K562 (cell line): ENCODE results near the gene HMCN1. TPM values are rescaled to one million over a fixed set of nuclear protein-coding genes. Genes with fewer than 3 reads are reported as not detected.

Source experiments
- ATAC-seq: fragments of 200-7000 bp; cut with Tn5 transposase; 3 replicates; pipeline ENCODE4 v1.9.1; 2020; ENCODE audit warnings: moderate library complexity
- BruUV-seq: library from RNA; stranded (reverse); fragments of 400-500 nt; replicated peaks from 2 replicates; lab custom pipeline; 2021; lab: Mats Ljungman, UMichigan
- CTCF ChIA-PET: fragments of 300-600 bp; formaldehyde crosslinking; extraction: SDS; loops from one replicate; lab custom pipeline; 2021; ENCODE audit warnings: low intra/inter-chr PET ratio; lab: Yijun Ruan, JAX
- POLR2A ChIA-PET: fragments of 300-600, 350-650 bp; sonication (Branson Sonifier 250); formaldehyde crosslinking; extraction: SDS; loops from one replicate; lab custom pipeline; 2021; ENCODE audit warnings: antibody characterized with exemption, inconsistent platforms; lab: Yijun Ruan, JAX
- DNase-seq, 4 experiments: peaks; one replicate each; pipeline versions ENCODE4 v3.0.0 to v3.0.0-alpha.2; 2011 to 2018; ENCODE audit warnings: low spot score in 3 of 4, mixed read lengths in 3 of 4; ENCODE audit errors: extremely low read depth in 1 of 4
- FAIRE-seq: peaks from 2 replicates; lab custom pipeline; 2011; peaks lifted over from hg19 to GRCh38; lab: Jason Lieb, UNC
- H2AFZ ChIP-seq: 2 replicates; pipeline ENCODE4 v1.6.0; 2011; ENCODE audit warnings: low read depth, low read length, control low read depth, inconsistent platforms
- H3K27ac ChIP-seq: fragments of 200-600 bp; 3 replicates; pipeline ENCODE4 v1.8.0; 2011; ENCODE audit warnings: low read depth, mild to moderate bottlenecking, control low read depth, inconsistent platforms, low read length, moderate library complexity, mixed read lengths; ENCODE audit errors: extremely low read depth
- H3K27me3 ChIP-seq, 2 experiments: fragments of 300-600 bp in 1 of 2; 2 replicates in 1 of 2; 3 replicates in 1 of 2; pipeline versions ENCODE4 v1.6.0 to v1.8.0; 2011; ENCODE audit warnings: inconsistent platforms in 2 of 2, low read length in 2 of 2, mild to moderate bottlenecking in 1 of 2, mixed read lengths in 1 of 2, moderate library complexity in 1 of 2; ENCODE audit not compliant: control insufficient read depth in 2 of 2, insufficient read depth in 2 of 2
- H3K36me3 ChIP-seq: fragments of 300-600 bp; 3 replicates; pipeline ENCODE4 v1.8.0; 2011; ENCODE audit warnings: mild to moderate bottlenecking, low read length, inconsistent platforms; ENCODE audit not compliant: control insufficient read depth, insufficient read depth
- H3K4me1 ChIP-seq, 2 experiments: fragments of 200-600 bp in 1 of 2; replicated peaks in 1 of 2; 2 replicates in 1 of 2; 3 replicates in 1 of 2; pipeline versions ENCODE4 v1.5.1 to v1.8.0; 2011; ENCODE audit warnings: inconsistent platforms in 2 of 2, low read length in 2 of 2, mild to moderate bottlenecking in 1 of 2, mixed read lengths in 1 of 2, moderate library complexity in 1 of 2; ENCODE audit not compliant: control insufficient read depth in 2 of 2, insufficient read depth in 2 of 2
- H3K4me2 ChIP-seq: 2 replicates; pipeline ENCODE4 v1.6.1; 2011; ENCODE audit warnings: low read length, control low read depth, inconsistent platforms, mixed read lengths; ENCODE audit not compliant: insufficient read depth
- H3K4me3 ChIP-seq: fragments of 200-600 bp; sonication (generic), shearing (Covaris generic); 2 replicates; pipeline ENCODE4 v1.5.1; 2016; ENCODE audit warnings: control low read depth, inconsistent platforms
- H3K79me2 ChIP-seq: fragments of 200-600 bp; 3 replicates; pipeline ENCODE4 v1.8.0; 2011; ENCODE audit warnings: low read length, inconsistent platforms; ENCODE audit not compliant: control insufficient read depth, insufficient read depth
- H3K9ac ChIP-seq, 2 experiments: 2 replicates each; pipeline versions ENCODE4 v1.6.0 to v1.6.1; 2011; ENCODE audit warnings: low read depth in 2 of 2, low read length in 2 of 2, control low read depth in 1 of 2, inconsistent platforms in 1 of 2, mild to moderate bottlenecking in 1 of 2, mixed read lengths in 1 of 2; ENCODE audit not compliant: insufficient read depth in 1 of 2
- H3K9me1 ChIP-seq: one replicate; pipeline ENCODE4 v1.6.0; 2011; ENCODE audit warnings: inconsistent platforms, mild to moderate bottlenecking, low read length, moderate library complexity; ENCODE audit not compliant: control insufficient read depth, insufficient read depth
- H3K9me3 ChIP-seq: replicated peaks from 2 replicates; pipeline ENCODE4 v1.5.1; 2011; ENCODE audit warnings: low read depth, low read length, inconsistent platforms; ENCODE audit not compliant: control insufficient read depth, insufficient read depth
- H4K20me1 ChIP-seq: replicated peaks from 2 replicates; pipeline ENCODE4 v1.6.1; 2011; ENCODE audit warnings: low read length, inconsistent platforms, mixed read lengths; ENCODE audit not compliant: control insufficient read depth, insufficient read depth
- ARHGAP35 ChIP-seq: fragments of 450-650 bp; IDR thresholded peaks from 2 replicates; pipeline ENCODE4 v1.6.1; 2018; ENCODE audit not compliant: partially characterized antibody
- CBFB ChIP-seq: sonication (generic); formaldehyde crosslinking; IDR thresholded peaks from 2 replicates; pipeline ENCODE4 v1.4.0; 2020; ENCODE audit warnings: mild to moderate bottlenecking, missing genetic modification reagents
- CHCHD3 ChIP-seq: fragments of 250-450 bp; sonication (Bioruptor Pico); IDR thresholded peaks from 2 replicates; pipeline ENCODE4 v2.1.2; 2022; ENCODE audit warnings: mild to moderate bottlenecking
- DEAF1 ChIP-seq: fragments of 450-650 bp; formaldehyde crosslinking; IDR thresholded peaks from 2 replicates; pipeline ENCODE4 v1.4.0; 2020; ENCODE audit warnings: mild to moderate bottlenecking, moderate library complexity
- FOSL1 ChIP-seq: fragments of 200-800 bp; sonication (Bioruptor generic); conservative IDR thresholded peaks from 2 replicates; pipeline ENCODE4 v1.6.1; 2016; ENCODE audit warnings: missing genetic modification characterization, missing compliant biosample characterization
- GATA2 ChIP-seq: sonication (generic); formaldehyde crosslinking; IDR thresholded peaks from 2 replicates; pipeline ENCODE4 v1.4.0; 2020; ENCODE audit warnings: mild to moderate bottlenecking, missing genetic modification reagents
- HEY1 ChIP-seq: fragments of 250-450 bp; sonication (Bioruptor Pico); IDR thresholded peaks from 2 replicates; pipeline ENCODE4 v1.5.0; 2020; ENCODE audit warnings: mild to moderate bottlenecking, moderate library complexity, borderline replicate concordance
- MCM3 ChIP-seq: fragments of 450-650 bp; IDR thresholded peaks from 2 replicates; pipeline ENCODE4 v1.6.1; 2016
- PCBP1 ChIP-seq: fragments of 200-400 bp; formaldehyde crosslinking; IDR thresholded peaks from 2 replicates; pipeline ENCODE4 v1.6.1; 2018; ENCODE audit warnings: mild to moderate bottlenecking, low read depth, low read length; ENCODE audit not compliant: poor library complexity, severe bottlenecking
- POLR3A ChIP-seq: IDR thresholded peaks from 2 replicates; pipeline ENCODE4 v1.6.1; 2011; ENCODE audit warnings: borderline replicate concordance, mild to moderate bottlenecking, moderate library complexity; ENCODE audit not compliant: insufficient read length, insufficient read depth; ENCODE audit errors: extremely low read depth
- PURB ChIP-seq: sonication (generic); formaldehyde crosslinking; IDR thresholded peaks from 2 replicates; pipeline ENCODE4 v1.9.0; 2021; ENCODE audit warnings: low read depth, mild to moderate bottlenecking, missing genetic modification reagents
- SIX5 ChIP-seq, 2 experiments: IDR thresholded peaks; 2 replicates each; pipeline ENCODE4 v1.6.1; 2011; ENCODE audit warnings: low read length in 2 of 2, borderline replicate concordance in 1 of 2, low read depth in 1 of 2, mild to moderate bottlenecking in 1 of 2, moderate library complexity in 1 of 2; ENCODE audit not compliant: insufficient read depth in 1 of 2
- ZNF174 ChIP-seq: fragments of 250-450 bp; sonication (Bioruptor Pico); IDR thresholded peaks from 2 replicates; pipeline ENCODE4 v1.4.0; 2020; ENCODE audit warnings: mild to moderate bottlenecking
- ZNF316 ChIP-seq: fragments of 450-650 bp; IDR thresholded peaks from 2 replicates; pipeline ENCODE4 v1.6.1; 2016
- ZNF436 ChIP-seq: fragments of 250-450, 450-650 bp; sonication (Bioruptor Pico); formaldehyde crosslinking; IDR thresholded peaks from 2 replicates; pipeline ENCODE4 v1.7.0; 2020; ENCODE audit warnings: mild to moderate bottlenecking
- ZNF79 ChIP-seq: fragments of 250-450 bp; sonication (Bioruptor Pico); IDR thresholded peaks from 2 replicates; pipeline ENCODE4 v1.4.0; 2020; ENCODE audit warnings: low read depth, mild to moderate bottlenecking, moderate library complexity
- WGBS: fragments of 100-300 bp; shearing (Covaris generic); methylation state at CpG from one replicate; pipeline ENCODE4 v1.1.6; 2016; ENCODE audit warnings: low coverage, mixed read lengths; ENCODE audit not compliant: insufficient coverage; ENCODE audit errors: missing lambda C conversion rate; 5-methylcytosine and 5-hydroxymethylcytosine counted together
- in situ Hi-C: fragments of 300-500 bp; cut with MboI; formaldehyde crosslinking; loops from 4 replicates; pipeline ENCODE4 v1.15.0; 2018; ENCODE audit warnings: inconsistent platforms, mixed read lengths
- intact Hi-C: fragments of 100-400 bp; cut with micrococcal nuclease; formaldehyde crosslinking; loops from 2 replicates; pipeline ENCODE4 v1.14.2; 2022
- polyA plus RNA-seq, 8 experiments: library from polyadenylated mRNA; depleted of rRNA in 4 of 8; stranded (reverse) in 5 of 8; unstranded in 3 of 8; fragments of >200 nt; fragmentation: Nextera tagmentation in 2 of 8; fragmentation: Illumina TruSeq in 1 of 8; extraction: Ambion mirVana in 2 of 8; extraction: Trizol in 1 of 8; gene quantifications; 2 replicates each; pipeline versions ENCODE4 v1.2.1 to v1.2.3, GENCODE V29; 2011 to 2014; ENCODE audit warnings: inconsistent platforms in 1 of 8, missing spikeins in 1 of 8
- total RNA-seq, 7 experiments: library from RNA; depleted of rRNA in 6 of 7; stranded (reverse); fragments of >200 nt in 6 of 7; fragmentation: Illumina TruSeq in 2 of 7; extraction: Trizol in 2 of 7; gene quantifications; 2 replicates each; pipeline versions ENCODE4 v1.2.1 to v1.2.3, GENCODE V29; 2011 to 2021; ENCODE audit warnings: low replicate concordance in 1 of 7
- TF ChIP-seq, protein P1 (sequence below), 2 experiments: fragments of 250-450 bp in 1 of 2; fragments of 450-650 bp in 1 of 2; sonication (Bioruptor Pico) in 1 of 2; IDR thresholded peaks; 2 replicates each; pipeline versions ENCODE4 v1.6.1 to v1.8.0; 2016 to 2021; ENCODE audit warnings: mild to moderate bottlenecking in 2 of 2, moderate library complexity in 2 of 2, missing compliant biosample characterization in 1 of 2, missing genetic modification characterization in 1 of 2

HMCN1 gene
- total and polyA plus RNA-seq, 9 of the 15 experiments (the other 6 are each of a cell fraction or from before 2014, with no cell fraction given): 0.07 to 0.36 (median 0.21) TPM

- DNase-seq (peak; percentile 64 to 86 (median 68)), ATAC-seq (peak; percentile 98), FAIRE-seq (peak; percentile 93)
- Histone ChIP-seq H3K79me2 (no peaks in the 10 kb centered on the region), H2AFZ (no peak overlapping the region), H3K27me3 (no peaks in the 10 kb centered on the region), H3K9ac (no peak overlapping the region), H3K9me3 (no peaks in the 10 kb centered on the region), H3K4me3 (no peak overlapping the region), H3K27ac (no peak overlapping the region), H3K4me2 (no peak overlapping the region), H3K36me3 (no peaks in the 10 kb centered on the region), H4K20me1 (no peaks in the 10 kb centered on the region), H3K9me1 (no peaks in the 10 kb centered on the region), H3K4me1 (no peaks in the 10 kb centered on the region)
- in situ Hi-C loops: loop anchor here (25.0 kb wide), 1 partner anchor 400 kb away; no protein-coding TSS in a partner anchor
- POLR2A ChIA-PET: no interaction called here
- CTCF ChIA-PET: interaction anchor here (1.0 to 1.9 kb wide), 5 partner anchors 57 to 1407 kb away, joined by 5 to 10 read pairs (median 8); no protein-coding TSS in a partner anchor
- intact Hi-C loops: loop anchor here (1.0 to 10.0 kb wide), 5 partner anchors 57 to 558 kb away; no protein-coding TSS in a partner anchor
- 19% methylated on average over 4 of the region's 4 CpGs for WGBS
- BruUV-seq: no TSS peak
- no peak for TF ChIP-seq ZNF316
- no peak for TF ChIP-seq MCM3
- no peak for TF ChIP-seq PCBP1
- no peak for TF ChIP-seq POLR3A
- TF ChIP-seq, protein P1, sequence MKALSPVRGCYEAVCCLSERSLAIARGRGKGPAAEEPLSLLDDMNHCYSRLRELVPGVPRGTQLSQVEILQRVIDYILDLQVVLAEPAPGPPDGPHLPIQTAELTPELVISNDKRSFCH (CRISPR knock-in tag; IDR thresholded peaks at IDR 0.05): no peak
- TF ChIP-seq, protein P1 (tag; IDR thresholded peaks at IDR 0.05): peak; percentile 59
- no peak for TF ChIP-seq CHCHD3 (CRISPR knock-in tag)
- TF ChIP-seq PURB (CRISPR knock-in tag): no peak
- no peak for TF ChIP-seq ARHGAP35
- TF ChIP-seq SIX5 (IDR thresholded peaks at IDR 0.05; ENCODE audit: borderline replicate concordance in 1 of 2, insufficient read depth in 1 of 2, low read depth in 1 of 2, low read length in 2 of 2): no peak
- no peak for TF ChIP-seq CBFB (CRISPR knock-in tag)
- TF ChIP-seq ZNF79 (CRISPR knock-in tag): no peak
- no peak for TF ChIP-seq FOSL1
- TF ChIP-seq GATA2: peak; percentile 51; the same call in 1 of the 2 replicates
- no peak for TF ChIP-seq HEY1 (CRISPR knock-in tag)
- TF ChIP-seq ZNF174 (CRISPR knock-in tag): no peak
- TF ChIP-seq ZNF436 (CRISPR knock-in tag): no peak
- TF ChIP-seq DEAF1 (CRISPR knock-in tag): peak; percentile 99
These were observed 478.5 kb downstream of the HMCN1 start for GRCh38 chr1:186212568-186213224.
